ENCODE measurements around the gene ITGB3. TPM values are rescaled to one million over a fixed set of nuclear protein-coding genes. Genes with fewer than 3 reads are reported as not detected.

The ITGB3 gene
- total RNA-seq, 4 donors from 2014 or later, result 7.9 to 26.3 (median 8.6) TPM

DNA sequence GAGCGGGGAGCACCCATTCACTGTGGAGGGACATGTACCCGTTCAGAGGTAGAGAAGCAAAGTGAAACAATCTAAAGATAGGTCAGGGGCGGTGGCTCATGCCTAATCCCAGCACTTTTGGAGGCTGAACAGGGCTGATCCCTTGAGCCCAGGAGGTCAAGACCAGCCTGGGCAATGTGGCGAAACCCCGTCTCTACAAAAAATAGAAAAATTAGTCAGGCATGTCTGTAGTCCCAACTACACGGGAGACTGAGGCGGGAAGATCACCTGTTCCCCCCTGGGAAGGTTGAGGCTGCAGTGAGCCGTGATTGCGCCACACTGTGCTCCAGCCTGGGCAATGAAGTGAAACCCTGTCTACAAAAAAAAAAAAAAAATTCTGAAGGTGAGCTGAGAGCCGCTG is 22.8 kb upstream of the ITGB3 start:
- H3K27me3 ChIP-seq, result no peaks in the 10 kb centered on the region
- no peak for TF ChIP-seq EP300 (IDR thresholded peaks at IDR 0.05; ENCODE audit: low read depth)
- TF ChIP-seq POLR2A (IDR thresholded peaks at IDR 0.05), result no peak
- TF ChIP-seq POLR2AphosphoS5 (IDR thresholded peaks at IDR 0.05), result no peak
- no peak for TF ChIP-seq CTCF (IDR thresholded peaks at IDR 0.05)
- intact Hi-C loops (cut with DNase I; ENCODE audit: low total_unique reads) (no loop called here), in situ Hi-C loops (cut with MboI; ENCODE audit: low pct_ligation_motif_present in 1 of 4, low pct_unique_long_range_greater_than_20kb in 1 of 4, low sequenced_read_pairs in 3 of 4) (loop anchor here (5.0 to 25.0 kb wide), 4 partner anchors 76 to 381 kb away; no protein-coding TSS in a partner anchor)
- H3K27ac ChIP-seq, result peak overlapping the region in 1 of 4 donors; percentile 36
- 77 to 79% methylated on average over 10 of the region's 10 CpGs for WGBS, 2 donors (ENCODE audit: low coverage in 1 of 2)
- H3K4me1 ChIP-seq, result peaks cover 0 to 20% (median 15%) of the 10 kb centered on the region in 4 donors
- DNase-seq, result no peak
- H3K4me3 ChIP-seq, result no peak overlapping the region
- H3K36me3 ChIP-seq, result no peaks in the 10 kb centered on the region
- no peaks in the 10 kb centered on the region for H3K9me3 ChIP-seq

- WGBS, 2 donors (ENCODE audit: low coverage in 1 of 2), result 82 to 85% methylated on average over 3 of the region's 3 CpGs
- in situ Hi-C loops (cut with MboI; ENCODE audit: low pct_ligation_motif_present in 1 of 4, low pct_unique_long_range_greater_than_20kb in 1 of 4, low sequenced_read_pairs in 3 of 4) (loop anchor here (5.0 to 25.0 kb wide), 4 partner anchors 76 to 381 kb away; no protein-coding TSS in a partner anchor), intact Hi-C loops (cut with DNase I; ENCODE audit: low total_unique reads) (no loop called here)
- no peaks in the 10 kb centered on the region for H3K9me3 ChIP-seq
- DNase-seq, result no peak
- H3K27me3 ChIP-seq, result no peaks in the 10 kb centered on the region
- H3K4me1 ChIP-seq, result peaks cover 0 to 15% (median 11%) of the 10 kb centered on the region in 4 donors
- H3K4me3 ChIP-seq, result no peak overlapping the region
- no peak for TF ChIP-seq POLR2AphosphoS5 (IDR thresholded peaks at IDR 0.05)
- no peak for TF ChIP-seq EP300 (IDR thresholded peaks at IDR 0.05; ENCODE audit: low read depth)
- TF ChIP-seq POLR2A (IDR thresholded peaks at IDR 0.05), result no peak
- TF ChIP-seq CTCF (IDR thresholded peaks at IDR 0.05), result no peak
- no peak overlapping the region for H3K27ac ChIP-seq
- H3K36me3 ChIP-seq, result no peaks in the 10 kb centered on the region
Observed at GRCh38 chr17:47231334-47231733, 22.3 kb upstream of the ITGB3 start.

DNA sequence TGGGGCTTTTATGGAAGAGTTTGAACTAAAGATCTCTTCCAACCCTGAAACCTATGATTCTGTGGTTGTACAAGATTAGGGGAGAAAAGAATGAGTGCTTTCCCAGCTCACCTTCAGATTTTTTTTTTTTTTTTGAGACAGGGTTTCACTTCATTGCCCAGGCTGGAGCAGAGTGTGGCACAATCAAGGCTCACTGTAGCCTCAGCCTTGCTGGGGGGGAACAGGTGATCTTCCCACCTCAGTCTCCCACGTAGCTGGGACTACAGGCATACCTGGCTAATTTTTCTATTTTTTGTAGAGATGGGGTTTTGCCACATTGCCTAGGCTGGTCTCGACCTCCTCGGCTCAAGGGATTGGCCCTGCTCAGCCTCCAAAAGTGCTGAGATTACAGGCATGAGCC is 21.8 kb upstream of the ITGB3 start:
- Histone ChIP-seq H3K27ac (no peak overlapping the region), H3K9me3 (no peaks in the 10 kb centered on the region), H3K4me1 (peaks cover 0 to 15% (median 10%) of the 10 kb centered on the region in 4 donors), H3K27me3 (no peaks in the 10 kb centered on the region), H3K4me3 (no peak overlapping the region), H3K36me3 (no peaks in the 10 kb centered on the region)
- WGBS, 2 donors (ENCODE audit: low coverage in 1 of 2), result 93% methylated on average over 3 of the region's 3 CpGs; no CpG with 5 or more reads in 1 of the 2 donors
- in situ Hi-C loops (cut with MboI; ENCODE audit: low pct_ligation_motif_present in 1 of 4, low pct_unique_long_range_greater_than_20kb in 1 of 4, low sequenced_read_pairs in 3 of 4) (loop anchor here (5.0 to 25.0 kb wide), 4 partner anchors 75 to 380 kb away; no protein-coding TSS in a partner anchor), intact Hi-C loops (cut with DNase I; ENCODE audit: low total_unique reads) (no loop called here)
- TF ChIP-seq CTCF (IDR thresholded peaks at IDR 0.05), result no peak
- no peak for TF ChIP-seq POLR2AphosphoS5 (IDR thresholded peaks at IDR 0.05)
- no peak for TF ChIP-seq POLR2A (IDR thresholded peaks at IDR 0.05)
- no peak for TF ChIP-seq EP300 (IDR thresholded peaks at IDR 0.05; ENCODE audit: low read depth)
- no peak for DNase-seq

DNA sequence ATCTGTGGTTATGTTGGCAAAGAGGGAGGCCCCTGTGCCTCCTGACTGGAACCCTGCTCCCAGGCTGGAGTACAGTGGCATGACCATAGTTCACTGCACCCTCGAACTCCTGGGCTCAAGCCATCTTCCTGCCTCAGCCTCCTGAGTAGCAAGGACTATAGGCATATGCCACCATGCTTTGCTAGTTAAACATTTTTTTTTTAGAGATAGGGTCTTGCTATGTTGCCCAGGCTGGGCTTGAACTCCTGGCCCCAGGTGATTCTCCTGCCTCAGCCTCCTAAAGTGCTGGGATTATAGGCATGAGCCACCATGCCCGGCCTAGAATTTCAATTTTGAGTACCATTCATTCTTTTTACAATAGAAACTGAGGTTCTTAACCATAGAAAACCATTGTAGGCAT is 21.2 kb upstream of the ITGB3 start:
- H3K27ac ChIP-seq, result no peak overlapping the region

More for the DNA sequence above, 21.2 kb upstream of the ITGB3 start:
- Histone ChIP-seq H3K4me1 (peaks cover 0 to 15% (median 10%) of the 10 kb centered on the region in 4 donors), H3K27me3 (no peaks in the 10 kb centered on the region), H3K4me3 (no peak overlapping the region), H3K36me3 (no peaks in the 10 kb centered on the region), H3K9me3 (no peaks in the 10 kb centered on the region)
- intact Hi-C loops (cut with DNase I; ENCODE audit: low total_unique reads) (no loop called here), in situ Hi-C loops (cut with MboI; ENCODE audit: low pct_ligation_motif_present in 1 of 4, low pct_unique_long_range_greater_than_20kb in 1 of 4, low sequenced_read_pairs in 3 of 4) (loop anchor here (5.0 to 25.0 kb wide), 4 partner anchors 75 to 380 kb away; no protein-coding TSS in a partner anchor)
- 86 to 100% methylated on average over 1 to 2 of the region's 2 CpGs for WGBS, 2 donors (ENCODE audit: low coverage in 1 of 2)
- no peak for TF ChIP-seq EP300 (IDR thresholded peaks at IDR 0.05; ENCODE audit: low read depth)
- TF ChIP-seq POLR2A (IDR thresholded peaks at IDR 0.05), result no peak
- no peak for TF ChIP-seq CTCF (IDR thresholded peaks at IDR 0.05)
- no peak for TF ChIP-seq POLR2AphosphoS5 (IDR thresholded peaks at IDR 0.05)
- no peak for DNase-seq
